Measurements from ENCODE around the gene PIP. TPM values are rescaled to one million over a fixed set of nuclear protein-coding genes. Genes with fewer than 3 reads are reported as not detected.
"Not testable (repeated sequence)": the region's sequence is repeated elsewhere in the genome, so short reads cannot be mapped to it uniquely, and the experiment has no call there.

The PIP gene, protein sequence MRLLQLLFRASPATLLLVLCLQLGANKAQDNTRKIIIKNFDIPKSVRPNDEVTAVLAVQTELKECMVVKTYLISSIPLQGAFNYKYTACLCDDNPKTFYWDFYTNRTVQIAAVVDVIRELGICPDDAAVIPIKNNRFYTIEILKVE
- total RNA-seq (not detected), total RNA-seq (0 reads per million in 2 donors)

DNA sequence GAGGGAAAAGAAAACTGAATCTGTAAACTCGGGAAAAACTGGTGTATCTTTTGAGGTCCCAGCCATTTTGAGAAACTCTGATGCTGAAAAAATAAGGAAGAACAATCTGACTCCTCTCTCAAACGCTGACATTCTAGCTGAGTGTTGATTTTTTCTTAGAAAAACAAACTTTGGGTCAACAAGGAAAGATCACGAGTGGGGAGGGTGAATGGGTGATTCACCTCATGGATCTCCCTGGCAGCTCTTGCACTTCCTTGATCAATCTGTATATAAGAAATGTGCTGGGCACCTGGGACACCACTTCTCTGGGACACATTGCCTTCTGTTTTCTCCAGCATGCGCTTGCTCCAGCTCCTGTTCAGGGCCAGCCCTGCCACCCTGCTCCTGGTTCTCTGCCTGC is at the start of gene PIP:
Gene PIP (plus strand): TSS at position 297 of the 400 bp plus-strand sequence. CDS start 40 bp downstream, at position 337.
- DNase-seq: no peak
- Mint-ChIP-seq H3K4me1 (no peaks in the 10 kb centered on the region), H3K4me3 (no peak within 1 kb of the TSS), H3K36me3 (ENCODE audit: low read depth) (no peaks in the 10 kb centered on the region), H3K27me3 (peaks cover 61% of the 10 kb centered on the region), H3K27ac (no peak within 1 kb of the TSS)
- ATAC-seq: no peak
- H3K9me3 ChIP-seq (ENCODE audit: control insufficient read depth, low read length, poor library complexity, severe bottlenecking): no peaks in the 10 kb centered on the region

DNA sequence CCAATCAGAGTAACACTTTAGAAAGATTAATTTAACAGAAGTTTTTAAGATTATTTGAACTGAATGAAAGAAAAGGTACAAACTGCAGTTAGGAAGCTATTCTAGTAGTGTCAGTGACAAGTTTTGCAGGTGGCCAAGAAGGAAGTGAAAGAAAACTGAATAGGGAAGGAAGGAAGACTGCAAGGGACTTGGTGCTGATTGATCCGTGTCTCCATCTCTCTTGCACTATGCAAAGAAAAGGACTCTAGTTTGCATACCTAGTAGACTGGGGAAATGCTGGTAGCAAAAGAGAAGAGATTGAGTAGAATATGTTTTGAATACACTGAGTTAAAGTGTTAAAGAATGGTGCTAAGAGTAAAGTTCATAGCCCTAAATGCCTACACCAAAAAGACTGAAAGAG is 46.8 kb upstream of the PIP start:
- Mint-ChIP-seq H3K36me3 (ENCODE audit: low read depth) (no peaks in the 10 kb centered on the region), H3K4me3 (no peak overlapping the region), H3K27me3 (peaks cover 7% of the 10 kb centered on the region), H3K4me1 (no peaks in the 10 kb centered on the region), H3K27ac (no peak overlapping the region)
- DNase-seq (no peak), ATAC-seq (peak; percentile 74)
- H3K9me3 ChIP-seq (ENCODE audit: control insufficient read depth, low read length, poor library complexity, severe bottlenecking): no peaks in the 10 kb centered on the region

DNA sequence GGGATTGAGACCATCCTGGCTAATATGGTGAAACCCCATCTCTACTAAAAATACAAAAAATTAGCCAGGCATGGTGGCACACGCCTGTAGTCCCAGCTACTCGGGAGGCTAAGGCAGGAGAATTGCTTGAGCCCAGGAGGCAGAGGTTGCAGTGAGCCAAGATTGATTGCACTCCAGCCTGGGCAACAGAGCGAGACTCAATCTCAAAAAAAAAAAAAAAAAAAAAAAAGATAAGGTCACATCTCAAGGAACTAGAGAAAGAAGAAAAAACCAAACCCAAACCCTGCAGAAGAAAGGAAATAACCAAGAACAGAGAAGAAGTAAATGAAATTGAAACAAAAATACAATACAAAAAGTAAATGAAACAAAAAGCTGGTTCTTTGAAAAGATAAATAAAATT is 46.3 kb upstream of the PIP start:
- H3K4me1 Mint-ChIP-seq; H3K27ac Mint-ChIP-seq; DNase-seq; H3K4me3 Mint-ChIP-seq; H3K9me3 ChIP-seq (ENCODE audit: control insufficient read depth, low read length, poor library complexity, severe bottlenecking); H3K36me3 Mint-ChIP-seq (ENCODE audit: low read depth); ATAC-seq; H3K27me3 Mint-ChIP-seq: not testable (repeated sequence)

DNA sequence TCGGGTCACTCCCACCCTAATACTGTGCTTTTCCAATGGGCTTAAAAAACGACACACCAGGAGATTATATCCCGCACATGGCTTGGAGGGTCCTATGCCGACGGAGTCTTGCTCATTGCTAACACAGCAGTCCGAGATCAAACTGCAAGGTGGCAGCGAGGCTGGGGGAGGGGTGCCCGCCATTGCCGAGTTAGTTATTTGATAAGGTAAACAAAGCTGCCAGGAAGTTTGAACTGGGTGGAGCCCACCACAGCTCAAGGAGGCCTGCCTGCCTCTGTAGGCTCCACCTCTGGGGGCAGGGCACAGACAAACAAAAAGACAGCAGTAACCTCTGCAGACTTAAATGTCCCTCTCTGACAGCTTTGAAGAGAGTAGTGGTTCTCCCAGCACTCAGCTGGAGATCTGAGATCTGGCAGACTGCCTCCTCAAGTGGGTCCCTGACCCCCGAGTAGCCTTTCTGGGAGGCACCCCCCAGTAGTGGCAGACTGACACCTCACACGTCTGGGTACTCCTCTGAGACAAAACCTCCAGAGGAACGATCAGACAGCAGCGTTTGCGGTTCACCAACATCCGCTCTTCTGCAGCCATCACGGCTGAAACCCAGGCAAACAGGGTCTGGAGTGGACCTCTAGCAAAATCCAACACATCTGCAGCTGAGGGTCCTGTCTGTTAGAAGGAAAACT is 43.2 kb upstream of the PIP start:
- not testable (repeated sequence) for ATAC-seq; DNase-seq; H3K4me3 Mint-ChIP-seq; H3K4me1 Mint-ChIP-seq; H3K9me3 ChIP-seq (ENCODE audit: control insufficient read depth, low read length, poor library complexity, severe bottlenecking); H3K27ac Mint-ChIP-seq; H3K36me3 Mint-ChIP-seq (ENCODE audit: low read depth); H3K27me3 Mint-ChIP-seq

DNA sequence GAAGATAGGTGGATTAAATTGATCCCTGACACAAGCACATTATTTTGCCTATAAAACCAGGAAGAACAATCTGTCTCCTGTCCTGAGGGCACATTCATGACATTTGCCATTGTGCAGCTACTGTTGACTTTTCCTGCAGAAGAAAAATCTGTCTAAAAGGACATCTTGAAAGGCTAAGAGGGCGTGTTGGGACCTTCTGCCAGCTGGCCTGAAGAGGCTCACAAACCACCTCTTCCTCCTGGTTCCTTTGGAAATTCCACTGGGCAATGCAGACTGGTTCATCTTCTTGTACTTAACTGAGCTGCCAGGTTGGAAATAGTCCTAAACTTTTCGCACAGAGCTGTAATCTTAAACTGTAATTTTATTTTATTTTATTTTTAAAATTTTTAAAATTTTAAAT is 35.7 kb upstream of the PIP start:
- no peaks in the 10 kb centered on the region for H3K36me3 Mint-ChIP-seq (ENCODE audit: low read depth)
- DNase-seq (no peak), ATAC-seq (no peak)
- H3K9me3 ChIP-seq (ENCODE audit: control insufficient read depth, low read length, poor library complexity, severe bottlenecking): peaks cover 5% of the 10 kb centered on the region
- no peaks in the 10 kb centered on the region for H3K27me3 Mint-ChIP-seq
- H3K4me1 Mint-ChIP-seq: no peaks in the 10 kb centered on the region
- no peak overlapping the region for H3K4me3 Mint-ChIP-seq
- H3K27ac Mint-ChIP-seq: no peak overlapping the region

DNA sequence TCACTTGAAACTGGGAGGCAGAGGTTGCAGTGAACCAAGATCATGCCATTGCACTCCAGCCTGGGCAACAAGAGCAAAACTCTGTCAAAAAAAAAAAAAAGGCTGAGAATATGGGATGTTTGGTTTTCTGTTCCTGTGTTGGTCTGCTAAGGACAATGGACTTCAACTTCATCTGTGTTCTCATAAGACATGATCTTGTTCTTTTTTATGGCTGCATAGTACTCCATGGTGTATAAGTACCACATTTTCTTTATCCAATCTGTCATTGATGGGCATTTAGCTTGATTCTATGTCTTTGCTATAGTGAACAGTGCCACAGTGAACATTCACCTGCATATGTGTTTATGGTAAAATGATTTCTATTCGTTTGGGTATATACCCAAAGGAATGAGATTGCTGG is 32.3 kb upstream of the PIP start:
- not testable (repeated sequence) for DNase-seq; H3K4me1 Mint-ChIP-seq; H3K9me3 ChIP-seq (ENCODE audit: control insufficient read depth, low read length, poor library complexity, severe bottlenecking); H3K27ac Mint-ChIP-seq; H3K36me3 Mint-ChIP-seq (ENCODE audit: low read depth); H3K4me3 Mint-ChIP-seq; ATAC-seq; H3K27me3 Mint-ChIP-seq

DNA sequence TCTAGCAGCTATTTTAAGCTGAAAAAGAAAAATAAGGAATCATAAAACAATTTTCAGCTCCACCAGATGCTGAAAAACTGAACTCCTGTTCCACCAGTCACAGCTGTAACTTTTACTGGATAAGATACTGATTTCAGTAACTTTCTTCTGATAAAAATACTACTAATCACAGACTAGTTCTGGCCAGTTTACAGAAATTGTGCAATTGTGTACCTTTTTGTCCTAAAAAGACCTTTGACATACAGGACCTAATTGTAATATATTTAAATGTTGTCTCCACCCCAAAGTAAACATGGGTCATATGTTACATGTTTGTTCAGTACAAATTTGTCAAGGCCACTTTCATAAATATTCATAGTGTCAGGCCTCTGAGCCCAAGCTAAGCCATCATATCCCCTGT is 27.1 kb upstream of the PIP start:
- Mint-ChIP-seq H3K36me3 (ENCODE audit: low read depth) (no peaks in the 10 kb centered on the region), H3K4me1 (no peaks in the 10 kb centered on the region), H3K4me3 (no peak overlapping the region), H3K27me3 (no peaks in the 10 kb centered on the region), H3K27ac (no peak overlapping the region)
- no peaks in the 10 kb centered on the region for H3K9me3 ChIP-seq (ENCODE audit: control insufficient read depth, low read length, poor library complexity, severe bottlenecking)
- ATAC-seq (no peak), DNase-seq (no peak)

DNA sequence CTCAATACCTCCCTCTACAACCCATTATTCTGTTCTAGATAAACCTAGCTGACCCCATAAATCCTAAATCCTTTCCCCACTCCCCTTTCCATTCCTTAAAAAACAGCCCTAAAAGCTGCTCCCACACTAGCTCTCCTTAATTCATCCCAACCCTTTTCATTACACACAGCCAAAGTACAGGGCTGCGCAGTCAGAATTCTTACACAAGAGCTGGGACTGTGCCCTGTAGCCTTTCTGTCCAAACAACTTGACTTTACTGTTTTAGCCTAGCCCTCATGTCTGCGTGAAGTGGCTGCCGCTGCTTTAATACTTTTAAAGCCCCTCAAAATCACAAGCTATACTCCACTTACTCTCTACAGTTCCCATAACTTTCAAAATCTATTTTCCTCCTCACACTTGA is 23.9 kb upstream of the PIP start:
- not testable (repeated sequence) for H3K27ac Mint-ChIP-seq; ATAC-seq; H3K36me3 Mint-ChIP-seq (ENCODE audit: low read depth); H3K27me3 Mint-ChIP-seq; H3K4me3 Mint-ChIP-seq; DNase-seq; H3K9me3 ChIP-seq (ENCODE audit: control insufficient read depth, low read length, poor library complexity, severe bottlenecking); H3K4me1 Mint-ChIP-seq

DNA sequence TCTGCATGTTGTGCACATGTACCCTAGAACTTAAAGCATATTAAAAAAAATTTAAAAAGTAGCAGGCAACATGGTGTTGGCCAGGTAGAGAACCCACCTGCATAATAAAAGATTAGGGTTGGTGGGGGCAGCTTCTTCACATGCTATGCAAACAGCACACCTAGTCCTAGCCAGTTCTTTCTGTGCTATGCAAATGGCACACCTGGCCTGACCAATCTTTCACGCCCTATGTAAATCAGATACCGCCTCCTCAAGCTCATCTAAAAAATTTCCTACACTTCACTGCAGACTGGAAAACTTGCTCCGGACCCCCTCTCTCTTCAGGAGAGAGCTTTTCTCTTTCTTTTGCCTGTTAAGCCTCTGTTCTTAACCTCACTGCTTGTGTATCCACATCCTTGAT is 14.5 kb upstream of the PIP start:
- no peak for ATAC-seq

DNA sequence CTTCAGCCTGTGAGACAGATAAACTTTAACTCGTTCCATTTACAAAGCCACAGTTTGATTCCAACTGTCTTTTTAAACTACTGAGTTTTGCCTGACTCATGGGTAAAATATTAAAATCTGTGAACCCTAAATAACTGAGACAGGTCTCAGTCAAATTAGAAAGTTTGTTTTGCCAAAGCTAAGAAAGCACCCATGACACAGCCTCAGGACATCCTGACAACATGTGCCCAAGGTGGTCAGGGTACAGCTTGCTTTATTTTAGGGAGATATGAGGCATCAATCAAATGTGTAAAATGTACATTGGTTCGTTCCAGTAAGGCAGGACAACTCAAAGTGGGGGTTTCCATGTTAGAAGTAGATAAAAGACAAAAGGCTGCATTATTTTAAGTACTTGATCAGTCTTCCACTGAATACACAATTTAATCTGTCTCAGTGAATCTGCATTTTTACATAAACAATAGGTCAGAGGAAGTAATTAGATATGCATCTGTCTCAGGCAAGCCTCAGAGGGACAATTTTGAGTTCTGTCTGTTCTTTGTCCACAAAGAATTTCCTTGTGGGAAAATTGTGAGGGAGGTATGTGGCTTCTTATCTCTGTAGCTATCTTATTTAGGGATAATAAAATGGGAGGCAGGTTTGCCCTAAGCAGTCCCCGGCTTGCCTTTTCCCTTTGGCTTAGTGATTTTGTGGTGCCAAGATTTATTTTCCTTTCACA is 11.0 kb upstream of the PIP start:
- DNase-seq (no peak), ATAC-seq (no peak)
- Mint-ChIP-seq H3K27ac (no peak overlapping the region), H3K4me1 (no peaks in the 10 kb centered on the region), H3K36me3 (ENCODE audit: low read depth) (peaks cover 2% of the 10 kb centered on the region), H3K27me3 (no peaks in the 10 kb centered on the region), H3K4me3 (no peak overlapping the region)
- no peaks in the 10 kb centered on the region for H3K9me3 ChIP-seq (ENCODE audit: control insufficient read depth, low read length, poor library complexity, severe bottlenecking)

More for the DNA sequence above, 14.5 kb upstream of the PIP start:
- H3K36me3 Mint-ChIP-seq (ENCODE audit: low read depth): no peaks in the 10 kb centered on the region
- H3K4me3 Mint-ChIP-seq: no peak overlapping the region
- no peak overlapping the region for H3K27ac Mint-ChIP-seq
- H3K4me1 Mint-ChIP-seq: no peaks in the 10 kb centered on the region
- H3K9me3 ChIP-seq (ENCODE audit: control insufficient read depth, low read length, poor library complexity, severe bottlenecking): peaks cover 2% of the 10 kb centered on the region
- no peak for DNase-seq
- peaks cover 4% of the 10 kb centered on the region for H3K27me3 Mint-ChIP-seq

DNA sequence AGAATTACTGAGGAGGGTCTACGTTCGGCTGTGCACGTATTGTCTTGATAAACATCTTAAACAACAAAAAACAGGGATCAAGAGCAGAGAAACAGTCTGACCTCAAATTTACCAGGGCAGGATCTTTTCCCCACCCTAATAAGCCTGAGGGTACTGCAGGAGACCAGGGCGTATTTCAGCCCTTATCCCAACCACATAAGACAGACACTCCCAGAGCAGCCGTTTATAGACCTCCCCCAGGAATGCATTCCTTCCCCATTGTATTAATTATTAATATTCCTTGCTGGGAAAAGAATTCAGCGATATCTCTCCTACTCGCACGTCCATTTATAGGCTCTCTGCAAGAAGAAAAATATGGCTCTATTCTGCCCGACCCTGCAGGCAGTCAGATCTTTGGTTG is 8.6 kb upstream of the PIP start:
- H3K4me1 Mint-ChIP-seq; H3K36me3 Mint-ChIP-seq (ENCODE audit: low read depth); DNase-seq; H3K27me3 Mint-ChIP-seq; H3K4me3 Mint-ChIP-seq; ATAC-seq; H3K27ac Mint-ChIP-seq; H3K9me3 ChIP-seq (ENCODE audit: control insufficient read depth, low read length, poor library complexity, severe bottlenecking): not testable (repeated sequence)

DNA sequence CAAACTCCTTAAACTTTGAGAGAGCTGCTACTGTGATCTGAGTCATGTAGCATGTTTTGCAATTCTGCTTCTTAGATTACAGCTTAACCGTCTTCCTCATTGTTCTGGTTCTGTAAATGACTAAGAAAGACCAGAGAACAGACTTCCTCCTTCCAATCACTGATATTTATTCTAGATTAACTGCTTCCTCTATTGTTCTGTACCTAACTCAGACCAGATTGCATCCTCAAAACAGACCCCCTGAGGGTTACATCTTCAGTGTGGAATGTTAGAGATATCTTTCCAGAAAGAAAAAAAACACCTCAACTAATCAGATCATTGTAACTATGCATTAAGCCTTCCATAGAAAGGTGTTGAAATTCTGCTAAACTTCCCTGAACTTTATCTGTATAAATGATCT is 5.7 kb upstream of the PIP start:
- H3K27me3 Mint-ChIP-seq: peaks cover 18% of the 10 kb centered on the region
- no peaks in the 10 kb centered on the region for H3K9me3 ChIP-seq (ENCODE audit: control insufficient read depth, low read length, poor library complexity, severe bottlenecking)
- no peak overlapping the region for H3K27ac Mint-ChIP-seq
- ATAC-seq (peak; percentile 32), DNase-seq (no peak)
- no peaks in the 10 kb centered on the region for H3K4me1 Mint-ChIP-seq
- no peak overlapping the region for H3K4me3 Mint-ChIP-seq
- H3K36me3 Mint-ChIP-seq (ENCODE audit: low read depth): peaks cover 2% of the 10 kb centered on the region

DNA sequence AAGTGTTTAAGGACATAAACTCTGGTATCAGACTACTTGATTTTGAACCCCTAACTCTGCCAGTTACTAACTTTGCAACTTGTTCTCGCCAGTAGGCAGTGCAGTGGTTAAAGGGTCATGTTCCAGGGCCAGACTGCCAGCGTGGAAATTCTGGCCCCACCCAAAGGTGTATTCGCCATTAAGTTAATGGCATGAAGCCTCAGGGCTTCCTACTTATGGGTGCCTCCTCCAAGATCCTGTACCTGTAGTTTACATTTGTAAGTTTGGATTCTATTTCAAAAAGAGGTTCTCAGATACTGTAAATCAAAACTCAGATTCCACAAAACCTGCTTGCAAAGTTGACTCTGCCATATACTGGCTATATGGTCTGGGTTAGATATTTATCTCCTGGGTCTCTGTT is 2.8 kb upstream of the PIP start:
- no peak for ATAC-seq
- H3K36me3 Mint-ChIP-seq (ENCODE audit: low read depth): no peaks in the 10 kb centered on the region
- no peak overlapping the region for H3K27ac Mint-ChIP-seq
- H3K4me3 Mint-ChIP-seq: no peak overlapping the region
- H3K27me3 Mint-ChIP-seq: peaks cover 37% of the 10 kb centered on the region
- no peaks in the 10 kb centered on the region for H3K4me1 Mint-ChIP-seq
- H3K9me3 ChIP-seq (ENCODE audit: control insufficient read depth, low read length, poor library complexity, severe bottlenecking): no peaks in the 10 kb centered on the region
- no peak for DNase-seq

DNA sequence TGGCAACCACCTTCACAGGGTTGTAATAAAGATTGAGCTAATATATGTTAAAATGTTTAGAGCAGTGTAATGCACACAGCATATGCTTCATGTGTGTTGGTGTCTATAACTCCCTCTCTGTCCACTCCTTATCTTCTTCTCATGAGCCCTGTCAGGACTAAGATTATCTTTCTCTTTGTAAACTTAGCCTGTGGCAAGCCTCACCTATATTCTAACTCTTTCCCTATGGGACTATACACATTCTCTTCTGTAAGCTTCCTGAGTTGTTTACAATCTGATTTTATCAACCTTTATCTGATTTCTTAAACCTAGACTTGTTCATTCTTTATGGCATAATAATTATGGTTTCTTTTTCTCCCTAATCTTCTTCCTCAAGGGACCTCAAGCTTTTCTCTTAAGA is 2.4 kb upstream of the PIP start:
- ATAC-seq (no peak), DNase-seq (no peak)
- H3K4me1 Mint-ChIP-seq: no peaks in the 10 kb centered on the region
- no peaks in the 10 kb centered on the region for H3K36me3 Mint-ChIP-seq (ENCODE audit: low read depth)
- peaks cover 40% of the 10 kb centered on the region for H3K27me3 Mint-ChIP-seq
- H3K4me3 Mint-ChIP-seq: no peak overlapping the region
- no peak overlapping the region for H3K27ac Mint-ChIP-seq
- H3K9me3 ChIP-seq (ENCODE audit: control insufficient read depth, low read length, poor library complexity, severe bottlenecking): no peaks in the 10 kb centered on the region
